CD4-positive, CD25-positive, alpha-beta regulatory T cell (primary cell): ENCODE measurements around the gene NDUFAB1. TPM values are rescaled to one million over a fixed set of nuclear protein-coding genes. Genes with fewer than 3 reads are reported as not detected.
A peak's percentile ranks its signal among the peaks of the same experiment; 100 is the strongest.

Source experiments
- ATAC-seq, 2 donors: fragments of 150-1000 bp; cut with Tn5 transposase; one replicate each; pipeline ENCODE4 v1.10.0; 2021; ENCODE audit warnings: low read depth in 2 of 2, moderate number of reproducible peaks in 2 of 2, moderate library complexity in 1 of 2
- DNase-seq, 3 donors: peaks; one replicate each; pipeline versions ENCODE4 v3.0.0 to v3.0.0-alpha.2; 2012 to 2022; ENCODE audit warnings: mixed read lengths in 1 of 3
- H3K27ac ChIP-seq: one replicate; pipeline ENCODE4 v1.7.0; 2013; ENCODE audit warnings: mild to moderate bottlenecking, low read length; ENCODE audit not compliant: insufficient read depth, poor library complexity, severe bottlenecking
- H3K27me3 ChIP-seq: one replicate; pipeline ENCODE4 v1.7.0; 2013; ENCODE audit warnings: low read length; ENCODE audit not compliant: control insufficient read depth, insufficient read depth
- H3K36me3 ChIP-seq: one replicate; pipeline ENCODE4 v1.7.0; 2013; ENCODE audit warnings: mild to moderate bottlenecking, low read length, moderate library complexity; ENCODE audit not compliant: control insufficient read depth, insufficient read depth
- H3K4me1 ChIP-seq: 2 replicates; pipeline ENCODE4 v1.7.0; 2013; ENCODE audit warnings: mild to moderate bottlenecking, low read length; ENCODE audit not compliant: insufficient read depth, control insufficient read depth, poor library complexity, severe bottlenecking
- H3K4me3 ChIP-seq: one replicate; pipeline ENCODE4 v1.7.0; 2013; ENCODE audit warnings: low read depth, mild to moderate bottlenecking, low read length, moderate library complexity
- H3K9me3 ChIP-seq, 2 experiments: 1 replicate in 1 of 2; 2 replicates in 1 of 2; pipeline ENCODE4 v1.7.0; 2013; ENCODE audit warnings: low read length in 2 of 2, mild to moderate bottlenecking in 1 of 2, moderate library complexity in 1 of 2; ENCODE audit not compliant: control insufficient read depth in 2 of 2
- H3K27ac Mint-ChIP-seq, 3 donors: one replicate each; pipeline ENCODE4 v1.8.0; 2020 to 2022; ENCODE audit warnings: mild to moderate bottlenecking in 3 of 3, mixed read lengths in 3 of 3, moderate library complexity in 2 of 3
- H3K27me3 Mint-ChIP-seq: one replicate; pipeline ENCODE4 v1.8.0; 2022; ENCODE audit warnings: mild to moderate bottlenecking, mixed read lengths
- H3K36me3 Mint-ChIP-seq: one replicate; pipeline ENCODE4 v1.8.0; 2020; ENCODE audit warnings: mixed read lengths
- H3K4me1 Mint-ChIP-seq, 4 donors: one replicate each; pipeline ENCODE4 v1.8.0; 2020 to 2022; ENCODE audit warnings: mixed read lengths in 4 of 4, mild to moderate bottlenecking in 1 of 4
- H3K4me3 Mint-ChIP-seq, 4 donors: one replicate each; pipeline ENCODE4 v1.8.0; 2020 to 2022; ENCODE audit warnings: mild to moderate bottlenecking in 4 of 4, mixed read lengths in 4 of 4, moderate library complexity in 3 of 4
- H3K9me3 Mint-ChIP-seq, 7 donors: one replicate each; pipeline ENCODE4 v1.8.0; 2020 to 2022; ENCODE audit warnings: mixed read lengths in 7 of 7, mild to moderate bottlenecking in 3 of 7, moderate library complexity in 2 of 7
- polyA plus RNA-seq, 4 donors: library from polyadenylated mRNA; unstranded; fragments of 300-500 nt; fragmentation: Illumina TruSeq; gene quantifications; one replicate each; pipeline ENCODE4 v1.2.3, GENCODE V29; 2021
- total RNA-seq: library from RNA; stranded (reverse); gene quantifications from one replicate; pipeline ENCODE4 v1.2.3, GENCODE V29; 2022

Gene NDUFAB1
- total and polyA plus RNA-seq, 5 donors from 2014 or later, result 27.8 to 233 (median 212) TPM

GRCh38 chr16:23571895-23572294 is 24.2 kb downstream of the NDUFAB1 start:
- Mint-ChIP-seq H3K27me3 (no peaks in the 10 kb centered on the region), H3K4me1 (peaks cover 0 to 4% (median 2%) of the 10 kb centered on the region in 4 donors), H3K36me3 (peaks cover 28% of the 10 kb centered on the region), H3K27ac (no peak overlapping the region), H3K4me3 (no peak overlapping the region), H3K9me3 (no peaks in the 10 kb centered on the region)
- Histone ChIP-seq H3K27me3 (no peaks in the 10 kb centered on the region), H3K4me1 (no peaks in the 10 kb centered on the region), H3K4me3 (no peak overlapping the region), H3K27ac (no peak overlapping the region), H3K36me3 (peaks cover 71% of the 10 kb centered on the region), H3K9me3 (no peaks in the 10 kb centered on the region)
- no peak for ATAC-seq
- DNase-seq, result no peak

- Histone ChIP-seq H3K27ac (no peak overlapping the region), H3K36me3 (peaks cover 76% of the 10 kb centered on the region), H3K9me3 (no peaks in the 10 kb centered on the region), H3K27me3 (no peaks in the 10 kb centered on the region), H3K4me3 (no peak overlapping the region), H3K4me1 (no peaks in the 10 kb centered on the region)
- no peaks in the 10 kb centered on the region for H3K9me3 Mint-ChIP-seq
- H3K4me1 Mint-ChIP-seq, result peaks cover 0 to 4% (median 2%) of the 10 kb centered on the region in 4 donors
- peaks cover 29% of the 10 kb centered on the region for H3K36me3 Mint-ChIP-seq
- no peak overlapping the region for H3K4me3 Mint-ChIP-seq
- H3K27me3 Mint-ChIP-seq, result no peaks in the 10 kb centered on the region
- DNase-seq, result no peak
- no peak for ATAC-seq
- H3K27ac Mint-ChIP-seq, result peak overlapping the region in 1 of 3 donors; percentile 4
Measured at GRCh38 chr16:23570992-23571632, 25.0 kb downstream of the NDUFAB1 start.

GRCh38 chr16:23567602-23568001 is 28.5 kb downstream of the NDUFAB1 start:
- no peaks in the 10 kb centered on the region for H3K9me3 Mint-ChIP-seq
- Histone ChIP-seq H3K4me3 (no peak overlapping the region), H3K4me1 (no peaks in the 10 kb centered on the region), H3K27me3 (no peaks in the 10 kb centered on the region), H3K36me3 (peaks cover 93% of the 10 kb centered on the region), H3K27ac (no peak overlapping the region), H3K9me3 (no peaks in the 10 kb centered on the region)
- no peaks in the 10 kb centered on the region for H3K27me3 Mint-ChIP-seq
- DNase-seq (no peak), ATAC-seq (no peak)
- peaks cover 0 to 6% (median 1%) of the 10 kb centered on the region in 4 donors for H3K4me1 Mint-ChIP-seq
- peaks cover 45% of the 10 kb centered on the region for H3K36me3 Mint-ChIP-seq
- no peak overlapping the region for H3K4me3 Mint-ChIP-seq
- H3K27ac Mint-ChIP-seq, result no peak overlapping the region

GRCh38 chr16:23566724-23567123 is 29.4 kb downstream of the NDUFAB1 start:
- H3K4me1 Mint-ChIP-seq, result peaks cover 0 to 3% (median 1%) of the 10 kb centered on the region in 4 donors
- H3K27ac Mint-ChIP-seq, result no peak overlapping the region
- H3K36me3 Mint-ChIP-seq, result peaks cover 48% of the 10 kb centered on the region
- no peak for DNase-seq
- no peak overlapping the region for H3K4me3 ChIP-seq
- no peak overlapping the region for H3K4me3 Mint-ChIP-seq
- no peak overlapping the region for H3K27ac ChIP-seq
- no peaks in the 10 kb centered on the region for H3K4me1 ChIP-seq
- peaks cover 92% of the 10 kb centered on the region for H3K36me3 ChIP-seq
- H3K27me3 ChIP-seq, result no peaks in the 10 kb centered on the region
- ATAC-seq, result no peak
- H3K9me3 Mint-ChIP-seq, result no peaks in the 10 kb centered on the region
- H3K9me3 ChIP-seq, result no peaks in the 10 kb centered on the region
- no peaks in the 10 kb centered on the region for H3K27me3 Mint-ChIP-seq

- no peaks in the 10 kb centered on the region for H3K9me3 Mint-ChIP-seq
- no peak for DNase-seq
- peak overlapping the region in 1 of 3 donors; percentile 31 for H3K27ac Mint-ChIP-seq
- Histone ChIP-seq H3K27me3 (no peaks in the 10 kb centered on the region), H3K36me3 (peaks cover 86% of the 10 kb centered on the region), H3K9me3 (no peaks in the 10 kb centered on the region), H3K27ac (no peak overlapping the region), H3K4me3 (no peak overlapping the region), H3K4me1 (no peaks in the 10 kb centered on the region)
- H3K4me3 Mint-ChIP-seq, result peak overlapping the region in 1 of 4 donors; percentile 30
- peaks cover 5 to 13% (median 12%) of the 10 kb centered on the region in 4 donors for H3K4me1 Mint-ChIP-seq
- H3K36me3 Mint-ChIP-seq, result peaks cover 44% of the 10 kb centered on the region
- ATAC-seq, result no peak
- no peaks in the 10 kb centered on the region for H3K27me3 Mint-ChIP-seq
Measured at GRCh38 chr16:23564575-23565363, 31.3 kb downstream of the NDUFAB1 start.

GRCh38 chr16:23563186-23563585 is 32.9 kb downstream of the NDUFAB1 start:
- H3K4me3 Mint-ChIP-seq, result peak overlapping the region in 1 of 4 donors; percentile 49
- no peak for DNase-seq
- no peaks in the 10 kb centered on the region for H3K9me3 Mint-ChIP-seq
- ATAC-seq, result no peak
- no peaks in the 10 kb centered on the region for H3K27me3 Mint-ChIP-seq
- H3K36me3 Mint-ChIP-seq, result peaks cover 36% of the 10 kb centered on the region
- Histone ChIP-seq H3K27ac (no peak overlapping the region), H3K9me3 (no peaks in the 10 kb centered on the region), H3K36me3 (peaks cover 78% of the 10 kb centered on the region), H3K4me3 (no peak overlapping the region), H3K27me3 (no peaks in the 10 kb centered on the region), H3K4me1 (peaks cover 10% of the 10 kb centered on the region)
- peaks cover 11 to 29% (median 17%) of the 10 kb centered on the region in 4 donors for H3K4me1 Mint-ChIP-seq
- H3K27ac Mint-ChIP-seq, result no peak overlapping the region

GRCh38 chr16:23562505-23562904 is 33.6 kb downstream of the NDUFAB1 start:
- H3K4me3 ChIP-seq, result no peak overlapping the region
- no peaks in the 10 kb centered on the region for H3K9me3 ChIP-seq
- no peak overlapping the region for H3K4me3 Mint-ChIP-seq
- peaks cover 13% of the 10 kb centered on the region for H3K4me1 ChIP-seq
- H3K36me3 Mint-ChIP-seq, result peaks cover 36% of the 10 kb centered on the region
- DNase-seq, result no peak
- peaks cover 72% of the 10 kb centered on the region for H3K36me3 ChIP-seq
- no peaks in the 10 kb centered on the region for H3K27me3 ChIP-seq
- H3K27ac Mint-ChIP-seq, result peak overlapping the region in 1 of 3 donors; percentile 43
- H3K27me3 Mint-ChIP-seq, result no peaks in the 10 kb centered on the region
- no peaks in the 10 kb centered on the region for H3K9me3 Mint-ChIP-seq
- no peak overlapping the region for H3K27ac ChIP-seq
- peaks cover 11 to 31% (median 17%) of the 10 kb centered on the region in 4 donors for H3K4me1 Mint-ChIP-seq
- ATAC-seq, result no peak
